GM18873 (cell line): ENCODE measurements around the gene DMRT2.

ENCODE experiments used
- ATAC-seq: cut with Tn5 transposase; IDR thresholded peaks from one replicate; pipeline ENCODE4 v1.9.1; 2021; ENCODE audit warnings: mild to moderate bottlenecking, moderate library complexity, moderate number of reproducible peaks; ENCODE audit not compliant: unreplicated experiment, low FRiP score

DMRT2 gene

GRCh38 chr9:1050125-1050895 lies at the start of gene DMRT2:
TSS of gene DMRT2 (plus strand) at chr9:1050357. CDS start at chr9:1051614, 1,257 bp downstream.
- no peak for ATAC-seq

GRCh38 chr9:1001838-1002237 lies 48.3 kb upstream of the DMRT2 start:
- no peak for ATAC-seq

- ATAC-seq: no peak
Measured at GRCh38 chr9:1002678-1003077, 47.5 kb upstream of the DMRT2 start.

- no peak for ATAC-seq
Measured at GRCh38 chr9:1005043-1005667, 45.0 kb upstream of the DMRT2 start.

- ATAC-seq: no peak
Measured at GRCh38 chr9:1007312-1007711, 42.8 kb upstream of the DMRT2 start.

GRCh38 chr9:1008216-1008615 lies 41.9 kb upstream of the DMRT2 start:
- no peak for ATAC-seq

- ATAC-seq: peak; percentile 94
Measured at GRCh38 chr9:1009101-1009707, 41.0 kb upstream of the DMRT2 start.

GRCh38 chr9:1013021-1013420 lies 37.1 kb upstream of the DMRT2 start:
- no peak for ATAC-seq

GRCh38 chr9:1014225-1014624 lies 35.9 kb upstream of the DMRT2 start:
- ATAC-seq: no peak

- ATAC-seq: no peak
Measured at GRCh38 chr9:1014640-1015039, 35.5 kb upstream of the DMRT2 start.

- no peak for ATAC-seq
Measured at GRCh38 chr9:1018121-1018520, 32.0 kb upstream of the DMRT2 start.

- ATAC-seq: no peak
Measured at GRCh38 chr9:1024112-1024511, 26.0 kb upstream of the DMRT2 start.

GRCh38 chr9:1025131-1025530 lies 25.0 kb upstream of the DMRT2 start:
- no peak for ATAC-seq

GRCh38 chr9:1026219-1026618 lies 23.9 kb upstream of the DMRT2 start:
- ATAC-seq: no peak

- ATAC-seq: no peak
Measured at GRCh38 chr9:1028501-1029190, 21.5 kb upstream of the DMRT2 start.

GRCh38 chr9:1031951-1032601 lies 18.1 kb upstream of the DMRT2 start:
- ATAC-seq: no peak

GRCh38 chr9:1034271-1034670 lies 15.9 kb upstream of the DMRT2 start:
- ATAC-seq: no peak

- no peak for ATAC-seq
Measured at GRCh38 chr9:1039589-1039988, 10.6 kb upstream of the DMRT2 start.

- no peak for ATAC-seq
Measured at GRCh38 chr9:1042466-1042865, 7.7 kb upstream of the DMRT2 start.

GRCh38 chr9:1044643-1045042 lies 5.5 kb upstream of the DMRT2 start:
- ATAC-seq: no peak
